ENCODE measurements around the gene C2orf68.

GRCh38 chr2:85595301-85596025, 16.4 kb downstream of the C2orf68 start, which contains the start of gene RNF181:
- TF ChIP-seq CTCF (conservative IDR thresholded peaks at IDR 0.05 in 1 of 2, IDR thresholded peaks at IDR 0.05 in 1 of 2; ENCODE audit: extremely low read depth in 1 of 2, insufficient read depth in 1 of 2, low read depth in 1 of 2, low read length in 2 of 2) (no peak), EZH2 (IDR thresholded peaks at IDR 0.05; ENCODE audit: borderline replicate concordance, low read length) (no peak)
